GM12878 (cell line): ENCODE measurements around the gene GPR18. TPM values are rescaled to one million over a fixed set of nuclear protein-coding genes. Genes with fewer than 3 reads are reported as not detected.

Experiments
- ATAC-seq: fragments of 200-7000 bp; cut with Tn5 transposase; 3 replicates; pipeline ENCODE4 v1.9.1; 2020; ENCODE audit warnings: mild to moderate bottlenecking, moderate library complexity
- BruUV-seq: library from RNA; stranded (reverse); fragments of 400-500 nt; replicated peaks from 2 replicates; lab custom pipeline; 2021; lab: Mats Ljungman, UMichigan
- CTCF ChIA-PET: fragments of 300-600 bp; sonication (Branson Sonifier 250); formaldehyde crosslinking; extraction: SDS; loops from one replicate; lab custom pipeline; 2021; ENCODE audit warnings: inconsistent platforms; lab: Yijun Ruan, JAX
- POLR2A ChIA-PET: fragments of 350-600 bp; formaldehyde crosslinking; extraction: SDS; loops from one replicate; lab custom pipeline; 2021; ENCODE audit warnings: inconsistent platforms; lab: Charles Lee
- RAD21 ChIA-PET: fragments of 300-600 bp; sonication (Branson Sonifier 250); formaldehyde crosslinking; loops from one replicate; lab custom pipeline; 2023; ENCODE audit warnings: antibody characterized with exemption; ENCODE audit not compliant: unreplicated experiment; lab: Charles Lee
- SMC1A ChIA-PET: fragments of 300-600 bp; sonication (Branson Sonifier 250); formaldehyde crosslinking; loops from one replicate; lab custom pipeline; 2023; ENCODE audit not compliant: unreplicated experiment, uncharacterized antibody; lab: Charles Lee
- DNase-seq: peaks from one replicate; pipeline ENCODE4 v3.0.0-alpha.2; 2011; ENCODE audit warnings: low read depth, low spot score
- FAIRE-seq: peaks from 3 replicates; lab custom pipeline; 2011; peaks lifted over from hg19 to GRCh38; lab: Jason Lieb, UNC
- H2AFZ ChIP-seq: 2 replicates; pipeline ENCODE4 v1.6.0; 2011; ENCODE audit warnings: low read depth, low read length, control low read depth; ENCODE audit not compliant: control insufficient read depth
- H3K27ac ChIP-seq: 2 replicates; pipeline ENCODE4 v1.5.1; 2011; ENCODE audit warnings: control low read depth; ENCODE audit not compliant: control insufficient read depth, insufficient read depth
- H3K27me3 ChIP-seq, 2 experiments: replicated peaks in 1 of 2; 2 replicates each; pipeline versions ENCODE4 v1.6.0 to v1.6.1; 2011; ENCODE audit warnings: low read length in 1 of 2; ENCODE audit not compliant: control insufficient read depth in 2 of 2, insufficient read depth in 2 of 2
- H3K36me3 ChIP-seq, 2 experiments: 2 replicates each; pipeline ENCODE4 v1.5.1; 2011; ENCODE audit warnings: low read length in 1 of 2; ENCODE audit not compliant: control insufficient read depth in 2 of 2, insufficient read depth in 2 of 2
- H3K4me1 ChIP-seq: 2 replicates; pipeline ENCODE4 v1.6.1; 2011; ENCODE audit warnings: mild to moderate bottlenecking, low read length, moderate library complexity, mixed read lengths; ENCODE audit not compliant: control insufficient read depth, insufficient read depth
- H3K4me2 ChIP-seq: 2 replicates; pipeline ENCODE4 v1.6.0; 2011; ENCODE audit warnings: control low read depth; ENCODE audit not compliant: control insufficient read depth, insufficient read depth
- H3K4me3 ChIP-seq: fragments of 200-600 bp; sonication (generic); 2 replicates; pipeline ENCODE4 v1.5.1; 2016
- H3K79me2 ChIP-seq: 2 replicates; pipeline ENCODE4 v1.6.0; 2011; ENCODE audit warnings: low read length; ENCODE audit not compliant: control insufficient read depth, insufficient read depth
- H3K9ac ChIP-seq: 2 replicates; pipeline ENCODE4 v1.8.0; 2011; ENCODE audit warnings: low read length, control low read depth, mixed read lengths; ENCODE audit not compliant: control insufficient read depth, insufficient read depth
- H3K9me3 ChIP-seq: replicated peaks from 3 replicates; pipeline ENCODE4 v1.5.1; 2011; ENCODE audit warnings: mild to moderate bottlenecking, low read length; ENCODE audit not compliant: control insufficient read depth, insufficient read depth
- H4K20me1 ChIP-seq: 2 replicates; pipeline ENCODE4 v1.6.0; 2011; ENCODE audit not compliant: control insufficient read depth, insufficient read depth
- BRCA1 ChIP-seq: IDR thresholded peaks from 2 replicates; pipeline ENCODE4 v1.6.1; 2011; ENCODE audit warnings: low read depth, low read length, improper control_type of control experiment
- E4F1 ChIP-seq: fragments of 450-650 bp; IDR thresholded peaks from 2 replicates; pipeline ENCODE4 v1.6.1; 2018; ENCODE audit warnings: borderline replicate concordance, mild to moderate bottlenecking; ENCODE audit not compliant: partially characterized antibody
- IRF3 ChIP-seq: fragments of 450-650 bp; IDR thresholded peaks from 2 replicates; pipeline ENCODE4 v1.6.1; 2014; ENCODE audit warnings: mild to moderate bottlenecking
- MEF2A ChIP-seq: IDR thresholded peaks from 2 replicates; pipeline ENCODE4 v1.6.1; 2011; ENCODE audit warnings: low read depth, mild to moderate bottlenecking, low read length, moderate library complexity; ENCODE audit not compliant: insufficient read depth
- SPI1 ChIP-seq: IDR thresholded peaks from 2 replicates; pipeline ENCODE4 v1.6.1; 2011; ENCODE audit warnings: low read depth, mild to moderate bottlenecking, low read length, moderate library complexity, borderline replicate concordance; ENCODE audit not compliant: insufficient read depth
- SUPT20H ChIP-seq: IDR thresholded peaks from 2 replicates; pipeline ENCODE4 v1.6.1; 2011; ENCODE audit warnings: low read depth, mild to moderate bottlenecking, low read length, moderate library complexity, borderline replicate concordance; ENCODE audit not compliant: control insufficient read depth
- USF2 ChIP-seq: IDR thresholded peaks from 2 replicates; pipeline ENCODE4 v1.6.1; 2011; ENCODE audit warnings: low read depth, low read length, improper control_type of control experiment, borderline replicate concordance
- WRNIP1 ChIP-seq: IDR thresholded peaks from 2 replicates; pipeline ENCODE4 v1.6.1; 2011; ENCODE audit warnings: low read depth, low read length, improper control_type of control experiment, borderline replicate concordance
- YBX1 ChIP-seq: fragments of 450-650 bp; IDR thresholded peaks from 2 replicates; pipeline ENCODE4 v1.6.1; 2016; ENCODE audit warnings: antibody characterized with exemption
- WGBS: methylation state at CpG from one replicate; pipeline ENCODE4 v1.1.6; 2016; ENCODE audit warnings: low lambda C conversion rate; ENCODE audit not compliant: insufficient replicate concordance, insufficient coverage; ENCODE audit errors: missing lambda C conversion rate; 5-methylcytosine and 5-hydroxymethylcytosine counted together
- in situ Hi-C: fragments of 300-500 bp; cut with MboI; formaldehyde crosslinking; loops from 9 replicates; pipeline ENCODE4 v1.14.3; 2018; ENCODE audit warnings: mixed read lengths
- intact Hi-C: fragments of 100-400 bp; cut with micrococcal nuclease; formaldehyde crosslinking; loops from one replicate; pipeline ENCODE4 v1.14.2; 2022; ENCODE audit not compliant: unreplicated experiment
- polyA plus RNA-seq, 11 experiments: library from polyadenylated mRNA; depleted of rRNA in 4 of 11; unstranded in 6 of 11; stranded (reverse) in 5 of 11; fragments of >200 nt; fragmentation: Nextera tagmentation in 4 of 11; fragmentation: Illumina TruSeq in 1 of 11; extraction: Ambion mirVana in 4 of 11; extraction: Trizol in 1 of 11; gene quantifications; 1 replicate in 1 of 11; 2 replicates in 10 of 11; pipeline versions ENCODE4 v1.2.1 to v1.2.3, GENCODE V29; 2011 to 2016; ENCODE audit warnings: inconsistent platforms in 2 of 11, missing spikeins in 2 of 11, low read depth in 1 of 11
- total RNA-seq, 4 experiments: library from RNA; depleted of rRNA in 3 of 4; stranded (reverse); fragments of >200 nt in 3 of 4; fragmentation: Illumina TruSeq in 1 of 4; extraction: Trizol in 1 of 4; gene quantifications; 2 replicates each; pipeline versions ENCODE4 v1.2.1 to v1.2.3, GENCODE V29; 2013 to 2021

GPR18 gene
- total and polyA plus RNA-seq, 10 of the 15 experiments (the other 5 are each of a cell fraction or from before 2014, with no cell fraction given): 3.3 to 12.9 (median 5.2) TPM

- no peak for TF ChIP-seq WRNIP1
- TF ChIP-seq SUPT20H: no peak
- no peak for TF ChIP-seq BRCA1
- TF ChIP-seq MEF2A: no peak
- TF ChIP-seq IRF3: no peak
- TF ChIP-seq E4F1: no peak
- TF ChIP-seq USF2: no peak
These were observed 34.2 kb downstream of the GPR18 start (continued) for GRCh38 chr13:99224021-99224420.

GRCh38 chr13:99223587-99223986, 34.6 kb downstream of the GPR18 start:
- 37% methylated on average over 1 of the region's 1 CpG for WGBS
- SMC1A ChIA-PET: interaction anchor here (0.6 to 1.4 kb wide), 4 partner anchors 9 to 773 kb away, joined by 3 to 7 read pairs (median 4); no protein-coding TSS in a partner anchor
- Histone ChIP-seq H3K4me1 (peaks cover 24% of the 10 kb centered on the region), H3K4me3 (no peak overlapping the region), H3K4me2 (no peak overlapping the region; the same call in 1 of the 2 replicates), H4K20me1 (peaks cover 4% of the 10 kb centered on the region; the same call in 1 of the 2 replicates), H3K9ac (no peak overlapping the region), H3K79me2 (peaks cover 55% of the 10 kb centered on the region), H3K27me3 (no peaks in the 10 kb centered on the region), H3K9me3 (no peaks in the 10 kb centered on the region; the same call in 2 of the 3 replicates), H3K27ac (no peak overlapping the region), H3K36me3 (no peaks in the 10 kb centered on the region), H2AFZ (no peak overlapping the region)
- FAIRE-seq: no peak
- POLR2A ChIA-PET: interaction anchor here (0.7 to 1.3 kb wide), 2 partner anchors 9 to 37 kb away, joined by 3 to 9 read pairs; no protein-coding TSS in a partner anchor
- BruUV-seq: no TSS peak
- TF ChIP-seq SPI1: peak; percentile 5; the same call in 1 of the 2 replicates
- no peak for TF ChIP-seq YBX1
- in situ Hi-C loops: no loop called here
- DNase-seq: no peak
- RAD21 ChIA-PET: no interaction called here
- no peak for ATAC-seq
- intact Hi-C loops: no loop called here
- CTCF ChIA-PET: interaction anchor here (0.7 to 2.8 kb wide), 4 partner anchors 23 to 46 kb away, joined by 3 to 11 read pairs (median 4); partner anchors contain the start of gene UBAC2
